GM12891 (cell line): ENCODE results near the gene GPR171.

Source experiments
- DNase-seq: peaks from one replicate; pipeline ENCODE4 v3.0.0; 2011; ENCODE audit warnings: low spot score; ENCODE audit not compliant: insufficient read length
- FAIRE-seq: peaks from 2 replicates; lab custom pipeline; 2011; peaks lifted over from hg19 to GRCh38; lab: Jason Lieb, UNC
- PAX5 ChIP-seq: IDR thresholded peaks from 2 replicates; pipeline ENCODE4 v1.6.1; 2011; ENCODE audit warnings: low read length, moderate library complexity, mild to moderate bottlenecking; ENCODE audit not compliant: insufficient read depth, severe bottlenecking
- POLR2A ChIP-seq: IDR thresholded peaks from 2 replicates; pipeline ENCODE4 v1.6.1; 2011; ENCODE audit warnings: low read depth, low read length, control low read depth
- POLR2AphosphoS5 ChIP-seq: IDR thresholded peaks from 2 replicates; pipeline ENCODE4 v1.6.1; 2011; ENCODE audit warnings: low read depth, low read length, control low read depth
- POU2F2 ChIP-seq: IDR thresholded peaks from 2 replicates; pipeline ENCODE4 v1.6.1; 2011; ENCODE audit warnings: low read depth, mild to moderate bottlenecking, control low read depth, low read length, moderate library complexity
- SPI1 ChIP-seq: IDR thresholded peaks from 2 replicates; pipeline ENCODE4 v1.6.1; 2011; ENCODE audit warnings: low read depth, low read length, control low read depth
- TAF1 ChIP-seq: IDR thresholded peaks from 2 replicates; pipeline ENCODE4 v1.6.1; 2011; ENCODE audit warnings: low read depth, low read length, control low read depth

The GPR171 gene

GRCh38 chr3:151201051-151201730 is 1.8 kb downstream of the GPR171 start:
- FAIRE-seq (no peak), DNase-seq (no peak)
- TF ChIP-seq SPI1, result no peak
- TF ChIP-seq POLR2AphosphoS5, result no peak
- no peak for TF ChIP-seq PAX5
- no peak for TF ChIP-seq TAF1

GRCh38 chr3:151200586-151200985 is 2.4 kb downstream of the GPR171 start:
- DNase-seq (no peak), FAIRE-seq (no peak)
- TF ChIP-seq TAF1 (no peak), POLR2A (no peak), PAX5 (no peak), POU2F2 (no peak), POLR2AphosphoS5 (no peak), SPI1 (no peak)

GRCh38 chr3:151199554-151200438 is 3.2 kb downstream of the GPR171 start:
- DNase-seq (no peak), FAIRE-seq (no peak)

GRCh38 chr3:151198849-151199248 is 4.2 kb downstream of the GPR171 start:
- DNase-seq (no peak), FAIRE-seq (no peak)
- TF ChIP-seq TAF1, result no peak

More at GRCh38 chr3:151199554-151200438, 3.2 kb downstream of the GPR171 start:
- TF ChIP-seq TAF1, result no peak
- no peak for TF ChIP-seq POLR2A
- TF ChIP-seq SPI1, result no peak

GRCh38 chr3:151197981-151198767 is 4.8 kb downstream of the GPR171 start:
- TF ChIP-seq POLR2A (no peak), POLR2AphosphoS5 (no peak), SPI1 (no peak), TAF1 (no peak), PAX5 (no peak), POU2F2 (no peak)
- FAIRE-seq (no peak), DNase-seq (no peak)

- DNase-seq (no peak), FAIRE-seq (no peak)
- TF ChIP-seq PAX5 (no peak), POLR2A (no peak), TAF1 (no peak), POLR2AphosphoS5 (no peak), SPI1 (no peak), POU2F2 (no peak)
These were observed 5.8 kb downstream of the GPR171 start for GRCh38 chr3:151197228-151197627.

GRCh38 chr3:151196434-151196833 is 6.6 kb downstream of the GPR171 start:
- TF ChIP-seq POLR2AphosphoS5 (no peak), SPI1 (no peak), TAF1 (no peak), POLR2A (no peak), PAX5 (no peak), POU2F2 (no peak)
- DNase-seq, result no peak
- peak; percentile 23 for FAIRE-seq

GRCh38 chr3:151195826-151196225 is 7.2 kb downstream of the GPR171 start:
- DNase-seq (no peak), FAIRE-seq (no peak)
- TF ChIP-seq POU2F2, result no peak
- no peak for TF ChIP-seq POLR2A
- TF ChIP-seq PAX5, result no peak
- TF ChIP-seq POLR2AphosphoS5, result no peak
- TF ChIP-seq TAF1, result no peak
- TF ChIP-seq SPI1, result no peak

- TF ChIP-seq POLR2AphosphoS5 (no peak), SPI1 (no peak), POU2F2 (no peak), PAX5 (no peak), TAF1 (no peak), POLR2A (no peak)
- DNase-seq (no peak), FAIRE-seq (peak; percentile 20)
These were observed 10.5 kb downstream of the GPR171 start for GRCh38 chr3:151192545-151192944.
